B cell (primary cell): ENCODE data around the gene NEDD1.

ENCODE experiments used
- CTCF ChIP-seq: fragments of 200-600 bp; IDR thresholded peaks from one replicate; pipeline ENCODE4 v1.8.0; 2022; ENCODE audit warnings: antibody characterized with exemption, mild to moderate bottlenecking
- EZH2 ChIP-seq: IDR thresholded peaks from 2 replicates; pipeline ENCODE4 v1.6.1; 2012; ENCODE audit warnings: borderline replicate concordance, low read depth, mild to moderate bottlenecking, moderate library complexity, low read length; ENCODE audit not compliant: insufficient read depth, poor library complexity, severe bottlenecking

GRCh38 chr12:96876966-96877365 is 30.1 kb upstream of the NEDD1 start:
- TF ChIP-seq CTCF (no peak), EZH2 (no peak)
